ENCODE results near the gene HMGCL.
A peak's percentile ranks its signal among the peaks of the same experiment; 100 is the strongest.

- TF ChIP-seq POLR2A (IDR thresholded peaks at IDR 0.05): peak; percentile 74 to 92 (median 91)
- peak in 1 of 7 experiments; percentile 8 for TF ChIP-seq CTCF (IDR thresholded peaks at IDR 0.05)
Measured at GRCh38 chr1:23825076-23825761, at the start of gene HMGCL.
